Testis (tissue), 3 donors: ENCODE data around the gene CACTIN. TPM values are rescaled to one million over a fixed set of nuclear protein-coding genes. Genes with fewer than 3 reads are reported as not detected.
"Not testable (repeated sequence)": the region's sequence is repeated elsewhere in the genome, so short reads cannot be mapped to it uniquely, and the experiment has no call there.

Source experiments
- DNase-seq: peaks from one replicate; pipeline ENCODE4 v3.0.0-alpha.2; 2019
- H3K27ac ChIP-seq, 2 donors: fragments of 200-600 bp; sonication (generic); one replicate each; pipeline ENCODE4 v1.5.1; 2019
- H3K27me3 ChIP-seq: fragments of 200-600 bp; sonication (generic); one replicate; pipeline ENCODE4 v1.5.1; 2019
- H3K36me3 ChIP-seq: fragments of 200-600 bp; sonication (generic); one replicate; pipeline ENCODE4 v1.5.1; 2017; ENCODE audit warnings: low read depth; ENCODE audit errors: missing control alignments
- H3K4me1 ChIP-seq: fragments of 200-600 bp; sonication (generic); one replicate; pipeline ENCODE4 v1.5.1; 2019
- H3K4me3 ChIP-seq, 2 donors: fragments of 200-600 bp; sonication (generic); one replicate each; pipeline ENCODE4 v1.5.1; 2017 to 2019
- H3K9me3 ChIP-seq: fragments of 200-600 bp; sonication (generic); one replicate; pipeline ENCODE4 v1.5.1; 2017
- CTCF ChIP-seq, 3 experiments: fragments of 450-650 bp in 2 of 3; fragments of 200-600 bp in 1 of 3; sonication (generic) in 1 of 3; IDR thresholded peaks; one replicate each; pipeline ENCODE4 v1.5.1; 2016 to 2019; ENCODE audit warnings: antibody characterized with exemption in 3 of 3, mild to moderate bottlenecking in 2 of 3, moderate library complexity in 1 of 3
- POLR2A ChIP-seq: fragments of 450-650 bp; IDR thresholded peaks from one replicate; pipeline ENCODE4 v1.6.1; 2017; ENCODE audit warnings: antibody characterized with exemption, mild to moderate bottlenecking, moderate library complexity
- WGBS, 2 donors: methylation state at CpG; one replicate each; pipeline ENCODE4 v1.1.5; 2018; 5-methylcytosine and 5-hydroxymethylcytosine counted together
- intact Hi-C: fragments of 100-400 bp; cut with DNase I; formaldehyde crosslinking; loops from one replicate; pipeline ENCODE4 v1.15.1; 2023; ENCODE audit warnings: low total_unique reads
- polyA plus RNA-seq: library from polyadenylated mRNA; stranded (reverse); fragments of 350-450 nt; fragmentation: Illumina TruSeq; extraction: RNeasy Lipid Tissue Mini Kit (QIAGEN cat#74804); gene quantifications from one replicate; pipeline ENCODE4 v1.2.3, GENCODE V29; 2014; ENCODE audit warnings: low read depth, low replicate concordance; ENCODE audit not compliant: insufficient read depth
- total RNA-seq, 2 donors: library from RNA; depleted of rRNA; stranded (reverse); fragments of >200 nt; gene quantifications; one replicate each; pipeline ENCODE4 v1.2.3, GENCODE V29; 2016

The CACTIN gene
- total and polyA plus RNA-seq, 3 donors from 2014 or later, result 26.9 to 57.5 (median 52.8) TPM

- intact Hi-C loops, result no loop called here
- DNase-seq, result no peak
- Histone ChIP-seq H3K9me3 (no peaks in the 10 kb centered on the region), H3K4me3 (no peak overlapping the region), H3K36me3 (no peaks in the 10 kb centered on the region), H3K27me3 (no peaks in the 10 kb centered on the region), H3K4me1 (peaks cover 39% of the 10 kb centered on the region), H3K27ac (peak overlapping the region; percentile 90 to 97)
- TF ChIP-seq POLR2A (no peak), CTCF (IDR thresholded peaks at IDR 0.05) (no peak)
- WGBS, 2 donors, result 67 to 75% methylated on average over 21 to 27 of the region's 39 CpGs
Measured at GRCh38 chr19:3669082-3669946, 42.7 kb upstream of the CACTIN start.

GRCh38 chr19:3668331-3669081 lies 41.9 kb upstream of the CACTIN start:
- Histone ChIP-seq H3K4me3 (no peak overlapping the region), H3K27me3 (no peaks in the 10 kb centered on the region), H3K4me1 (peaks cover 39% of the 10 kb centered on the region), H3K9me3 (no peaks in the 10 kb centered on the region), H3K36me3 (no peaks in the 10 kb centered on the region), H3K27ac (peak overlapping the region; percentile 90 to 97)
- DNase-seq, result peak; percentile 41
- intact Hi-C loops, result no loop called here
- WGBS, 2 donors, result 61 to 65% methylated on average over 20 to 34 of the region's 34 CpGs
- TF ChIP-seq POLR2A (no peak), CTCF (IDR thresholded peaks at IDR 0.05) (no peak)

GRCh38 chr19:3667766-3668165 lies 41.2 kb upstream of the CACTIN start:
- H3K36me3 ChIP-seq, result no peaks in the 10 kb centered on the region
- H3K4me1 ChIP-seq, result peaks cover 39% of the 10 kb centered on the region
- WGBS, 2 donors, result 82 to 83% methylated on average over 4 to 11 of the region's 17 CpGs
- DNase-seq, result no peak
- no peak for TF ChIP-seq CTCF (IDR thresholded peaks at IDR 0.05)
- intact Hi-C loops, result no loop called here
- no peak overlapping the region for H3K4me3 ChIP-seq
- peak overlapping the region in 1 of 2 donors; percentile 97 for H3K27ac ChIP-seq
- no peaks in the 10 kb centered on the region for H3K9me3 ChIP-seq
- H3K27me3 ChIP-seq, result no peaks in the 10 kb centered on the region

- Histone ChIP-seq H3K27ac (no peak overlapping the region), H3K4me3 (no peak overlapping the region), H3K27me3 (no peaks in the 10 kb centered on the region), H3K36me3 (no peaks in the 10 kb centered on the region), H3K4me1 (peaks cover 36% of the 10 kb centered on the region), H3K9me3 (no peaks in the 10 kb centered on the region)
- 84 to 96% methylated on average over 18 of the region's 18 CpGs for WGBS, 2 donors
- DNase-seq, result no peak
- intact Hi-C loops, result no loop called here
- TF ChIP-seq CTCF (IDR thresholded peaks at IDR 0.05) (no peak), POLR2A (no peak)
Measured at GRCh38 chr19:3667037-3667638, 40.5 kb upstream of the CACTIN start.

- DNase-seq, H3K27ac ChIP-seq, H3K36me3 ChIP-seq, H3K27me3 ChIP-seq, H3K4me3 ChIP-seq, intact Hi-C loops, H3K9me3 ChIP-seq: not testable (repeated sequence)
- 91 to 94% methylated on average over 13 to 14 of the region's 14 CpGs for WGBS, 2 donors
- peaks cover 31% of the 10 kb centered on the region for H3K4me1 ChIP-seq
Measured at GRCh38 chr19:3666545-3666856, 39.9 kb upstream of the CACTIN start.
